HG03066 (cell line): ENCODE results near the gene TRIM14.
"Not testable (repeated sequence)": the region's sequence is repeated elsewhere in the genome, so short reads cannot be mapped to it uniquely, and the experiment has no call there.

ENCODE experiments used
- ATAC-seq: cut with Tn5 transposase; IDR thresholded peaks from one replicate; pipeline ENCODE4 v1.9.1; 2021; ENCODE audit warnings: low read depth; ENCODE audit not compliant: unreplicated experiment

TRIM14 gene

DNA sequence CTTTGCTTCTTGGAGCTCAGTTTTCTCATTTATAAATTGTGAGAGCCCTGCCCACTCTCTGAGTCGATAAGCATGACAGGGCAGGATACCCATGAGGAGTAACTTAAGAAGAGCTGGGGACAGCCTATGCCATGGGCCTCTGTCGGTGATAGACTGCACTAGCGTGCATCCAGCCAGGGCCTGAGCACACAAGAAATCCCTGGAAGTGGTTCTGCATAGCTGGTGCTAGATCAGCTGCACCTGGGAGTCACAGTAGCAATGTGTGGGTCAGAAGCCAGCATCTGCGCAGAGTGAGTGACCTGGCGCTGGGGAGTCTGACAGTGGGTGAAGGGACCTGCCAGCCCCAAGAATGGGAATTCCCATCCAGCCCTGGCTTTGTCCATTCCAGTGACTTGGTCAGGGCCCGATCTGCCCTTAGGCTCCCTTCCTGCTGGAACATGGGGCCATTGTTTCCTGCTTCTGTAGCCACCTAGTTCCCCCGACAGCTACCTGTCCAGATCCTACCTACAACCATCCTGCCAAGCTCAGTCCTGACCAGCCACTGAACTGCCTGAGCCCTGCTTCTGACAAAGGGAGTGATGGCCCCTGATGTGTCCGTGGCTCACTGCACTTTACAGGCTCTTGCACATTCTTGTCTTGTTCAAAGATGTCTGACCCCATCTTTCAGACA is 98.4 kb downstream of the TRIM14 start:
- ATAC-seq: no peak

DNA sequence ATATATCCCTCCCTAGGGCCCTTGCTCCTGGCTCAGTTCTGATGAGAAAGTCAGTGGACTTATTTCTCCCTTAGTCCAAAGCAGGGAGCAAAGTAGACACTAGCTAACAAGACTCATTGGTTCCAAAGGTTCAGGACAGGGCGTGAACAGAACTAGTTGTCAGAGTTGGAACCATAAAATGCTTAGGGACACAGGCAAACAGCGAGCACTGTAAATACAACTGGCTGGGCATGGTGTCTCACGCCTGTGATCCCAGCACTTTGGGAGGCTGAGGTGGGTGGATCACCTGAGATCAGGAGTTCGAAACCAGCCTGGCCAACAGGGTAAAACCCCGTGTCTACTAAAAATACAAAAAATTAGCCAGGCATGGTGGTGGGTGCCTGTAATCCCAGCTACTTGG is 99.2 kb downstream of the TRIM14 start:
- not testable (repeated sequence) for ATAC-seq
